IPS DF 6.9 (cell line): ENCODE results near the gene MAST4.

Source experiments
- DNase-seq: peaks from one replicate; pipeline ENCODE4 v3.0.0-alpha.2; 2013; ENCODE audit warnings: low read depth, low spot score
- H3K27ac ChIP-seq: one replicate; pipeline ENCODE4 v1.5.1; 2013; ENCODE audit warnings: low read length, control low read depth
- H3K27me3 ChIP-seq: 2 replicates; pipeline ENCODE4 v1.6.1; 2013; ENCODE audit warnings: mild to moderate bottlenecking, low read length; ENCODE audit not compliant: control insufficient read depth, insufficient read depth
- H3K36me3 ChIP-seq: 2 replicates; pipeline ENCODE4 v1.6.1; 2013; ENCODE audit warnings: low read length; ENCODE audit not compliant: control insufficient read depth, insufficient read depth
- H3K4me1 ChIP-seq: 2 replicates; pipeline ENCODE4 v1.6.1; 2013; ENCODE audit warnings: low read length; ENCODE audit not compliant: control insufficient read depth, insufficient read depth
- H3K4me3 ChIP-seq: 2 replicates; pipeline ENCODE4 v1.5.1; 2013; ENCODE audit warnings: mild to moderate bottlenecking, low read length
- H3K9me3 ChIP-seq: 2 replicates; pipeline ENCODE4 v1.6.1; 2013; ENCODE audit warnings: low read length, inconsistent platforms; ENCODE audit not compliant: control insufficient read depth, insufficient read depth
- WGBS: extraction: QIAGEN DNeasy Blood & Tissue Kit; methylation state at CpG from one replicate; pipeline ENCODE4 v1.1.7; 2013; ENCODE audit warnings: mixed read lengths, missing lambda C conversion rate; ENCODE audit not compliant: insufficient read length, insufficient coverage; 5-methylcytosine and 5-hydroxymethylcytosine counted together

MAST4 gene

DNA sequence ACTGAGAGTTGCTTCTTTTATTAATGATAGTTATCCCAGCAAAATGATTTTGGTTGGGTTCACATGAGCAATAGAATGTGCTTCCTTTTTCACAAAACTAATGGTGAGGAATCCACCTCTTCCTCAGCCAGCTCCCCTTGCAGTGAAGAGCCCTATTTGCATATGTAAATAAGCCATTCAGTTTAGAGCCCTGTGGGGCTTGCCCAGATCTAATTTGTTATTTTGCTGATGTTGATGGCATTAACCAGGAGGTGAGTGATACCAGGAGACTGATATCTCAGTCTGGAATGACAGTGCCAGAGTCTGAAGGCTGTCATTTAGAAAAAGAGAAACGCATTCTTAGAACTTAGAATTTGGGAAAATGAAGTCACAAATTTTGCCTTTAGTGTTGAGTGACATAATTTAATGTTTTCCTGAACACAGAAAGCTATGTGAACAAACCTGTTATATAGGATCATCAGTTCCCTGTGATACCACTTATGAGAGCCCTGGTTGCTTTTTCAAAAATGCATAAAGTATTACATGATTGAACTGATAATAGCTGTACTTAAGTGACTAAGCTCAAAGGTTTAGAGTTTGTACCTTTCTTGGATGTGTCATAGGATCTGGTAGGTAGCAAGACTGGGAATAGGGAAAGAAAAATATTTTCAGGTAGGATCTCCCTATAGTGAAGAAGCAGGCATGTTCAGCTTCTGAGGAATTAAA is 271.6 kb downstream of the MAST4 start:
- no CpG with 5 or more reads among the region's 1 CpG for WGBS
- H3K27ac ChIP-seq, result no peak overlapping the region
- H3K9me3 ChIP-seq, result no peaks in the 10 kb centered on the region
- no peaks in the 10 kb centered on the region for H3K27me3 ChIP-seq
- DNase-seq, result no peak
- H3K4me3 ChIP-seq, result no peak overlapping the region
- H3K36me3 ChIP-seq, result no peaks in the 10 kb centered on the region
- no peaks in the 10 kb centered on the region for H3K4me1 ChIP-seq

DNA sequence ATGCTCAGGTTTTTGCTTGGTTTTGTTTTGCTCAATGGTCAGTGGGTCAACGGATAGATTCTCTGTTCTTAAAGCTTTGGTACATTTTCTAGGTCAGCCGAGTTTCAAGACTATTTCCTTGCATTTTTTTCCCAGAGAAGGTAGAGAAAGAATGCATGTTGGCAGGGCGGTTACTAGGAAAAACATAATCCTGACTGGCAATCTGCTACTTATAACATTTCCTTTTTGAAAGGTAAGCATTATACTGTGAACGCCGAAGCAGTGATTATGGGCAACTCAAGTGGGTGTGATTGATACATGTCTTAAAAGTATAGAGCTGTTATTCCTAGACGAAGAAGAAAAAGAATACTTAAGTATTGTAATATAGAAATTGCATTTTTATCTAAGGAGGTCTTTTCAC is 273.2 kb downstream of the MAST4 start:
- no peak overlapping the region for H3K27ac ChIP-seq
- no CpG with 5 or more reads among the region's 6 CpGs for WGBS

GRCh38 chr5:66870708-66871107 is 274.5 kb downstream of the MAST4 start:
- H3K4me1 ChIP-seq, result no peaks in the 10 kb centered on the region
- no peak overlapping the region for H3K27ac ChIP-seq
- H3K27me3 ChIP-seq, result no peaks in the 10 kb centered on the region
- WGBS, result 100% methylated on average over 1 of the region's 10 CpGs
- no peaks in the 10 kb centered on the region for H3K36me3 ChIP-seq
- no peak for DNase-seq
- no peaks in the 10 kb centered on the region for H3K9me3 ChIP-seq
- no peak overlapping the region for H3K4me3 ChIP-seq

More for the DNA sequence above, 273.2 kb downstream of the MAST4 start:
- DNase-seq, result no peak
- no peaks in the 10 kb centered on the region for H3K27me3 ChIP-seq
- H3K4me3 ChIP-seq, result no peak overlapping the region
- no peaks in the 10 kb centered on the region for H3K4me1 ChIP-seq
- no peaks in the 10 kb centered on the region for H3K9me3 ChIP-seq
- H3K36me3 ChIP-seq, result no peaks in the 10 kb centered on the region

- Histone ChIP-seq H3K9me3 (no peaks in the 10 kb centered on the region), H3K27ac (no peak overlapping the region), H3K4me3 (no peak overlapping the region), H3K4me1 (no peaks in the 10 kb centered on the region), H3K27me3 (no peaks in the 10 kb centered on the region), H3K36me3 (no peaks in the 10 kb centered on the region)
- no peak for DNase-seq
- WGBS, result no CpG with 5 or more reads among the region's 5 CpGs
These were observed 275.5 kb downstream of the MAST4 start for GRCh38 chr5:66871651-66872050.

DNA sequence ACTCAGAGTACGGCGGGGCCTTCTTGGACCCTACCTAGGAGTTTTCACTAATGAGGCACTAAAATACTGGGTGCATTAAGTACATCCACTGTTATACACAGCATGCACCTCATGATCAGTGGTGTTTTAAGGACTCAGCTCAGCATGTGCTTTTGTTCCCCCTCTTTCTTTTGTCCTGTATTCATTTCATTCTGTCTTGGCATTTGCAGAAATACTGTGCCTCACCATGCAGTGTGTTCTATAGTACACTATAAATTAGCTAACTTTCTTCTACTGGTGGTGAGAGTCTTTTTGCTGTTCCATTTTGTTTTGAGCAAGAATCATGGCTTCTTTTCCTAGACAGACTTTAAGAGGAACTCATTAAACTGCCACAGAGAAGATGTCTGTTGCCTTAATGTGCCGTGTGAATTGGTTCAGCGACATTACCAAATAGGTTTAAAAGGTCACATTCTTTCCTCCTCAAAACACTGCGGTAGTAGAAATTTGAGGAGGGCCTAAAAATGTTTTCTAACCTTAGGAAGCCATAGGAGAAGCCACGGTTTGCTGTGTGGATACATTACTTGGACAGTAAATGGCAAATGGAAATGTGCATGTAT is 276.6 kb downstream of the MAST4 start:
- Histone ChIP-seq H3K27me3 (no peaks in the 10 kb centered on the region), H3K4me3 (no peak overlapping the region), H3K36me3 (no peaks in the 10 kb centered on the region), H3K9me3 (no peaks in the 10 kb centered on the region), H3K4me1 (no peaks in the 10 kb centered on the region), H3K27ac (no peak overlapping the region)
- DNase-seq, result no peak
- WGBS, result no CpG with 5 or more reads among the region's 6 CpGs

DNA sequence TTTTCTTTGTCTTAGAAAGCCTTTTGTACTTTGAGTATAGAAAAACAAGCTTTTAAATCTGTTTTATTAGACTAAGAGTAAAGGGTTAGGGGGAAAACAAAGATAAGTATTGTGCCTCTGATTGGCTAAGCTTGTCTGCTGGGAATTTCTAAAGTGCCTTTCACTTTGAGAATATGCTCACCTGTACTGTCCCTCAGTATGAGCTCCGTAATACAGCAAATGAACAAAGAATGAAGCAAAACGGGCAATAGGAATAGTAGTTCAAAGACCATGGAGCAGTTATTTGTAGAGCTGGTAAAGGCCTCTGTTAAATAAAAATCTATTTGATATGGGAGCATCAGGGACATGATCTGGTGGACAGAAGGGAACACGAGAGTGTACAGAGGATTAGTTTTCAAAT is 277.8 kb downstream of the MAST4 start:
- DNase-seq, result no peak
- Histone ChIP-seq H3K27ac (no peak overlapping the region), H3K4me1 (no peaks in the 10 kb centered on the region), H3K4me3 (no peak overlapping the region), H3K36me3 (no peaks in the 10 kb centered on the region), H3K27me3 (no peaks in the 10 kb centered on the region), H3K9me3 (no peaks in the 10 kb centered on the region)
- no CpG with 5 or more reads among the region's 3 CpGs for WGBS

DNA sequence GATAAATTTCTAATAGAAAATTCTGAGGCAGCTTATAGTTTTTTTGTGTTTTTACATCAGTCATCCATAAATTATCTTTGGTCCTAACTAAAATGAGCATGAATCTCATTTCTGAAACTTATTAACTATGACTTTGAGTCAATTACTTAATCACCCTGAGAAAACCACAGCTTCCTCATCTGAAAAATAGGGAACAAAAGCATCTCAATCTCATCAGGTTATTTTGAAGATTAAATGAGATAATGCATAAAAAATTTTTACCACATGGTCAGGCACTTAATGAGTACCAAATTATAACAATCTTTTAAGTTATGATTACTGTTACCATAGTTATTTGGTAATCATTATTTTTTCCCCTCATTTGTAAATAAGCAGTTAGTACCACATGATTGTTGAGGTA is 279.1 kb downstream of the MAST4 start:
- Histone ChIP-seq H3K27ac (no peak overlapping the region), H3K4me3 (no peak overlapping the region), H3K4me1 (no peaks in the 10 kb centered on the region), H3K27me3 (no peaks in the 10 kb centered on the region), H3K9me3 (no peaks in the 10 kb centered on the region), H3K36me3 (no peaks in the 10 kb centered on the region)
- no peak for DNase-seq

DNA sequence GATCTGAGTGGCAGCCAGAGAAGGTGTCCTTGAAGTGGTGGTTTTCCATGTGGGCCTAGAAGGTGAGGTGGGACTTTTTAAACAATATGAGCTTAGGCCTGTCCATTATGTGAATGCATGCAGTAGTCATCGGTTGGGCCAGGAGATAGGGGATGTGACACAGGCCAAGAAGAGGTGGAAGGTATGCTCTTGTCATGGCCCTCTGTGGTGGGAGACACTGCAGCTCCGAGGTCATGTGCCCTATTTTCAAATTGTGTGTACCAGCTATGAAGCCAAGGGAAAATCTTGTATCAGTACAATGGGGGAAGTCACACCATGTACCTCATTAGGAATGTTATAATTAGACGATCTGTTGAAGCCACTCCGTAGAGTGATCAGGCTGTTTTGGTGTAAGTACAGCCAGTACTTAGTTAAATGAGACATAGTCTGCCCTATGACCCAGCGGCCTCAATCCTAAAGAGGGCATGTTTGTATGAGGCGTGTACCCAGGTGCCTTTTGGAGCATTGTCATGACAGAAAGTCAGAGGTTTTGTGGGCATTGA is 280.1 kb downstream of the MAST4 start:
- no CpG with 5 or more reads among the region's 6 CpGs for WGBS
- no peak for DNase-seq
- Histone ChIP-seq H3K4me3 (no peak overlapping the region), H3K27me3 (no peaks in the 10 kb centered on the region), H3K4me1 (no peaks in the 10 kb centered on the region), H3K9me3 (no peaks in the 10 kb centered on the region), H3K36me3 (no peaks in the 10 kb centered on the region), H3K27ac (no peak overlapping the region)

- Histone ChIP-seq H3K36me3 (no peaks in the 10 kb centered on the region), H3K27ac (no peak overlapping the region), H3K27me3 (no peaks in the 10 kb centered on the region), H3K9me3 (no peaks in the 10 kb centered on the region), H3K4me3 (no peak overlapping the region), H3K4me1 (no peaks in the 10 kb centered on the region)
- no peak for DNase-seq
- no CpG with 5 or more reads among the region's 3 CpGs for WGBS
These were observed 281.6 kb downstream of the MAST4 start for GRCh38 chr5:66877843-66878242.

GRCh38 chr5:66880401-66880800 is 284.2 kb downstream of the MAST4 start:
- H3K9me3 ChIP-seq, result no peaks in the 10 kb centered on the region
- no peaks in the 10 kb centered on the region for H3K36me3 ChIP-seq
- no CpG with 5 or more reads among the region's 3 CpGs for WGBS
- no peak for DNase-seq
- H3K27me3 ChIP-seq, result no peaks in the 10 kb centered on the region
- H3K4me1 ChIP-seq, result no peaks in the 10 kb centered on the region
- no peak overlapping the region for H3K27ac ChIP-seq
- H3K4me3 ChIP-seq, result no peak overlapping the region
